NCI-H2107 (cell line): ENCODE results near the gene GSS.

Experiments
- DNase-seq: peaks from one replicate; lab custom pipeline; 2025; lab: John Stamatoyannopoulos, UW

GSS gene

GRCh38 chr20:34993941-34994508, 38.4 kb upstream of the GSS start:
- DNase-seq = no peak

GRCh38 chr20:34992751-34993417, 37.3 kb upstream of the GSS start:
- no peak for DNase-seq

GRCh38 chr20:34990661-34991214, 35.1 kb upstream of the GSS start:
- DNase-seq = no peak

DNA sequence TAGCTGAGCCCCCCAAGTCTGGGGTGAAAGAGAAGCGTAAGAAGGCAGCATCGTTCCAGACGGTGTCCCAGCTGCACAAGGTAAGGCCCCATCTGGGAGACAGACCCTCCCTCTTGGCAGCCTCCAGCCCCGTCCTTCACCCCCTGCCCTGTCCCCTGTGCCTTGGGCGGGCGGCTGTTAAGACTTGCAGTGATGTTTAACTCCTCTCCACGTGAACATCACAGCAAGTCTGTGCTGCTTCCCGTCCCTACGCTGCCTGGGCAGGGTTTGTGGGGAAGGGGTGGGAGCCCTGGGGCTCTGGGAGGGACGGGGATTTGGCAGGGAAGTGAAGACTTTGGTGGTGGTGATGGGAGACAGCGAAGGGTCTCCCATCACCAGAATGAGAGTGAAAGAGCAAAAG, 34.6 kb upstream of the GSS start:
- DNase-seq = no peak

DNA sequence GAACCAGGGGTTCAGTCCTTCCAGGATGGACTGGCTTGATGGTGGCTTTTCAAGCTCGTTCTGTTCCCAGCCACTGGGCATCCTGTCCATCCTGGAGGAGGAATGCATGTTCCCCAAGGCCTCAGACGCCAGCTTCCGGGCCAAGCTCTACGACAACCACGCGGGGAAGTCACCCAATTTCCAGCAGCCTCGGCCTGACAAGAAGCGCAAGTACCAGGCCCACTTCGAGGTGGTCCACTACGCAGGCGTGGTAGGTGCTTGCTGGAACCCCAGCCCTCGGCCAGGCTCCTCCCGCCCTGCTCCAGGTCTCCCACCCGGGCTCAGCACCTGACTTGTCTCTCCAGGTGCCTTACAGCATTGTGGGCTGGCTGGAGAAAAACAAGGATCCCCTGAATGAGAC, 34.1 kb upstream of the GSS start:
- DNase-seq = no peak

GRCh38 chr20:34989118-34989517, 33.5 kb upstream of the GSS start:
- DNase-seq = no peak

GRCh38 chr20:34988191-34988540, 32.6 kb upstream of the GSS start:
- no peak for DNase-seq

DNA sequence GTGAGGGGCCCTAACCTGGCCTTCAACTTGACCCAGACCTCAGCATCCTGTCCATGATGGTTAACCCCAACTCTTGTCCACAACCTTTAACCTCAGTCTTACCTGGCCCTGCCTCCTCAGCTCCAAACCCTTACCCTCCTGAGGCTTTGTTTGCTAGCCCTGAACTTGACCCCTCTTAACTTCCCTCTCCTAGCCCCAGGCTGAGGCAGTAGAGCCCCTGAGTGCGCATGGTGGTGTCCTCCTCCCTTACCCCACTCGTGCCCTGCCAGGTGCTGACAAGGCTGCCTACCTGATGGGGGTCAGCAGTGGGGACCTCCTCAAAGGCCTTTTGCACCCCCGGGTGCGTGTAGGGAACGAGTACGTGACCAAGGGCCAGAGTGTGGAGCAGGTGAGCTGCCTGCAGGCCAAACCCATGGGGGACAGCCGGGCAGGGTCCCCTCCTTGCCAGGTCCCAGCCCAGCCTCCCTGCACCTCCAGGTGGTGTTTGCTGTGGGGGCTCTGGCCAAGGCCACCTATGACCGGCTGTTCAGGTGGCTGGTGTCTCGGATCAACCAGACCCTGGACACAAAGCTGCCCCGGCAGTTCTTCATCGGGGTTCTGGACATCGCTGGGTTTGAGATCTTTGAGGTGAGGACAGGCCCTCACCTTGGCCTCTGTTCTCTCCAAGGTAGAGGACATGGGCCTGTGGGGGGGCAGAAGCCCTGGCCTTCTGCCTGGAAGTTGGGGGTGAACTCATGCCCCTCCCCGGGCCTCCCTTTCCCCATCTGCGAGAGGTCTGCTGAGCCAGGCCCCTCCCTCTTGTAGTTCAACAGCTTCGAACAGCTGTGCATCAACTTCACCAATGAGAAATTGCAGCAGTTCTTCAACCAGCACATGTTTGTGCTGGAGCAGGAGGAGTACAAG, 31.9 kb upstream of the GSS start:
- DNase-seq = no peak

DNA sequence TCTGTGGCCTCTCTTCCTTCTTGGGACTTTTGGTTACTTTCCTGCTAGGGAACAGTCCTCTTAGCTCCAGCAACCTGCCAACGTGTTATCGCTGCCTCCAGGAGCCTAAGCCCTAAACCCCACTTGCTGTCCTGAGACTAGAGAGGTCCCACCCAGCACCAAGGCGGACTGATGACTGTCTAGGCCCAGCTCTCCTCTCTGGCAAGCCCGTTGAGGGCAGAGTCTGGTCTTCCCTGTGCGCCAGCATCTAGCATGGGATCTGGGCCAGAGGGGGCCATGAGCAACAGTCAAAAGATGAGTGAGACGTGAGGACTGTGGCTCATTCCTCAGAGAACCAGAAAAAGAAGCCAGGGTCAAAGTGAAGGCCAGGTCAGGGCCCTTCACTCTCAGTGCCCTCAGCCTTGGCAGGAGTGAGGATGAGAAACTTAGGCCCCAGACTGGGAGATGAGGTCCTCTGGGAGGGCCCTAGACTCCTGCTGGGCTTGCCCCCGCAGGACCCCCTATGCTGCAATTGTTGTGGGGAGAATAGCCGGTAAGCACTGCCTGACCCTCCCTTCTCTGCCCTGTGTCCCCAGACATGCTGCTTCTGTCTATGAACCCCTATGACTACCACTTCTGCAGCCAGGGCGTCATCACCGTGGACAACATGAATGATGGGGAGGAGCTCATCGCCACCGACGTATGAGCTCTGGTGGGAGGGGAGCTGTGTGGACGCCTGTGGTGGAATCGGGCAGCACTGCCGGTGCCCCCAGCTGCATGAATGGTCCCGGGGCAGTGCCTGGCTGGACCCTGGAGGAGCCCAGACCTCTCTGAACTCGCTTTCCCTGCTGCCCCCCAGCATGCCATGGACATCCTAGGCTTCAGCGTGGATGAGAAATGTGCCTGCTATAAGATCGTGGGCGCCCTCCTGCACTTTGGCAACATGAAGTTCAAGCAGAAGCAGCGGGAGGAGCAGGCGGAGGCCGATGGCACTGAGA, 31.0 kb upstream of the GSS start:
- no peak for DNase-seq

DNA sequence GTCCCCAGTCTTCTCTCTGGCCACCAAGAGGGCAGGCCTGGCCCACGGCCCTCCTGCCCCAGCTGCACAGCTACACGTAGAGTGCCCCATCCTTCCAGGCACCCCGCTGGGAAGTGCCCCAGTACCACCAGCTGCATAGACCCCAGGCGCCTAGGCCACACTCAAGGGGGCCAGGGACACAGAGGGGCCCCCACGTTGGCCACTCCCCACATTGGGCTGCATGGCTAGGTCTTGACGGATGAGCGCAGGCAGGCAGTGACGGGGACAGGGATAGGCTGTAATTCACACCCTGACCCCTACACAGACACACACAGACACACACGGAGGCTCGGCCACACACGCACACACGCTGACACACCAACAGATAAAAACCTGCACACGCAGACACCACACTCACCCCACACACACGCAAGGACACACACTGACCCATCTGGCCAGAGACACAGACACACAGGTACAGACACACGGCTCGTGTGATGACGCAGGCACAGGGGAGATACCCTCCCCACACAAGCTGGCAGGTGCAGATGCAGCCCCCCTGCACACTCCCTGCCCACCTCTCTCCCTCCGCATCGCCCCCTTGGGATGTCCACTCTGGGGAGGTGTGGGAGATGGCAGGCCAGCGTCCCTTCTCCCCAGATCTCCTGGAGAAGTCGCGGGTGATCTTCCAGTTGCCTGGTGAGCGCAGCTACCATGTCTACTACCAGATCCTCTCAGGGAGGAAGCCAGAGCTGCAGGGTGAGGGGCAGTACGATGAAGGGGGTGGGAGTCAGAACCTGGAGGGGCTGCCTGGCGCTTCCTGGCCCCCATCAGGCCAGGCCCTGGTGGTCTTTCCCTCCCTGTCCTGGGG, 30.1 kb upstream of the GSS start:
- DNase-seq = no peak

DNA sequence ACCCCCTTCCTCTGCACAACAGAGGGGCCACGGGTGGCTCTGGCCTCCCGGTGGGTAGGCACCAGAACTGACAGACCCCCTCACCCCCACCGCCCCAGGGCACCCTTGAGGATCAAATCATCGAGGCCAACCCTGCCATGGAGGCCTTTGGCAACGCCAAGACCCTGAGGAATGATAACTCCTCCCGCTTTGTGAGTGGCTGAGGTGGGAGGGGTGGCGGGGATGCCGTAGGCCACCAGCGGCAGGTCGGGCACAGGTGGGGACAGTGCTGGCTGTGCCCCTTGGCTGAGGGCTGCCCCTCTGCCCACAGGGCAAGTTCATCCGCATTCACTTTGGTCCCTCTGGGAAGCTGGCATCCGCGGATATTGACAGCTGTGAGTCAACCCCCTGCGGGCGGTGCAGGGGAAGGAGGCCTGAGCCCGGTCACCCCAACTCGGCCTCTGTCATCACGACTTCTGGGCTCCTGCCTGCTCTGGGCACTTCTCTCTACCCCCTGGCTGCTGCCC, 29.2 kb upstream of the GSS start:
- DNase-seq = no peak

GRCh38 chr20:34983995-34984735, 28.6 kb upstream of the GSS start:
- DNase-seq = no peak

- DNase-seq = no peak
Measured at GRCh38 chr20:34983089-34983820, 27.6 kb upstream of the GSS start.

DNA sequence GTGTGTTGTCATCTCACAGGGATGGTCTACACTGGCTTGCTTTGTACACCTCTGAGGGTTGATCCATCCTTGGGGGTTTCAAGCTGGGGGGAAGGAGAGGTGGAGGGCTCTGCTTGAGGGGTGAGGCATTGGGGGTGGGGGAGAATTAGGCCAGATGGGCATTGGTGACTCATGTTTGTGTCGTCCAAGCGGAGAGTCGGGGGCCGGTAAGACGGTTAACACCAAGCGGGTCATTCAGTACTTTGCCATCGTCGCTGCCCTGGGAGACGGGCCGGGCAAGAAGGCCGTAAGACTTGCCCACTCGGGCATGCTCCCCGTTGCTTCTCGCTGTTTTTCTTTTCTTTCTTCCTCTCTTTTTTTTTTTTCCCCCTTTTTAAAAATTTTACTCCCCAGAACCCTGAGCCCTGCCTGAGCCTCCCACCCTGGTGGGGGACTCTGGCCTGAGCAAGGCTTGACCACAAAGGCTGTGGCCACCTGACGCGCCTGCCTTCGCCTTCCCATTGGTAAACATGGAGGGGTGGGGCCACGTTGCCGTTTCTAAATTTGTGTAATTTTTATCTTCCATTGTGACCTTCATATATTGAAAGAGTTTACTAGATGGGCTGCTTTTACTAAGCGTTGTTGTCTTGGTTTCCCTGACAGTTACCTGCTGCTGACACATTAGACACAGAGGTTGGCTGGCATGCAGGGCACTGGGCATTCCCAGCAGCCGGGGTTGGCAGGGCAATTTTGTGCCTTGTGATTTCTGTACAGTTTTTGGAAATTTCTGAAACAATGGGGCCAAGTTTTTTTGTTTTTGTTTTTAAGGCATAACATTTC, 26.9 kb upstream of the GSS start:
- DNase-seq = no peak

DNA sequence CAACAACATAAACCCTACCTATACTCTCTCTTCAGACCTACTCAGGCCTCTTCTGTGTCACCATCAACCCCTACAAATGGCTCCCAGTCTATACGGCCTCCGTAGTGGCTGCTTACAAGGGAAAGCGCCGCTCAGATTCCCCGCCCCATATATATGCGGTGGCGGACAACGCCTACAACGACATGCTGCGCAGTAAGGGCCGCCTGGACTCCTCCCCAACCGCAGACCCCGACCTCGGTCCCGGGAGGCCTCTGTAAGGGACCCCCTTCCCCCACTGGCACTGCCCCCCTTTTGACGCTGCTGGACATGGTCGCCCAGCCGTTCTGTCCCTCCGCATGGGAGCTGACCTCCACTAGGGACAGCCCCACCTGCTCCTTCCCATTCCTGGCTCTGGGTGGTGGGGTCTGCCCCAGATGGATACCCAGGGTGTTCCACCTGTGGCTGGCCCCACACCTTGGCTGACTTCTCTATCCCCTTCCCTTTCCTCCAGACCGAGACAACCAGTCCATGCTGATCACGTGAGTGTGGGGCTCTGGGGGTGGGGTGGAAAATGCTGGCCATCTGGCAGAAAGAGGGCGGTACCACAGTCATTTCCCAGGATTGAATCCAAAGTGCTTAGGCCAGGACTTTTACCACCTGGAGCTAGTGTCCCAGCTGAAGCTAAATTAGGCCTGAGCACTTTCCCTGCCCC, 25.1 kb upstream of the GSS start:
- no peak for DNase-seq

DNA sequence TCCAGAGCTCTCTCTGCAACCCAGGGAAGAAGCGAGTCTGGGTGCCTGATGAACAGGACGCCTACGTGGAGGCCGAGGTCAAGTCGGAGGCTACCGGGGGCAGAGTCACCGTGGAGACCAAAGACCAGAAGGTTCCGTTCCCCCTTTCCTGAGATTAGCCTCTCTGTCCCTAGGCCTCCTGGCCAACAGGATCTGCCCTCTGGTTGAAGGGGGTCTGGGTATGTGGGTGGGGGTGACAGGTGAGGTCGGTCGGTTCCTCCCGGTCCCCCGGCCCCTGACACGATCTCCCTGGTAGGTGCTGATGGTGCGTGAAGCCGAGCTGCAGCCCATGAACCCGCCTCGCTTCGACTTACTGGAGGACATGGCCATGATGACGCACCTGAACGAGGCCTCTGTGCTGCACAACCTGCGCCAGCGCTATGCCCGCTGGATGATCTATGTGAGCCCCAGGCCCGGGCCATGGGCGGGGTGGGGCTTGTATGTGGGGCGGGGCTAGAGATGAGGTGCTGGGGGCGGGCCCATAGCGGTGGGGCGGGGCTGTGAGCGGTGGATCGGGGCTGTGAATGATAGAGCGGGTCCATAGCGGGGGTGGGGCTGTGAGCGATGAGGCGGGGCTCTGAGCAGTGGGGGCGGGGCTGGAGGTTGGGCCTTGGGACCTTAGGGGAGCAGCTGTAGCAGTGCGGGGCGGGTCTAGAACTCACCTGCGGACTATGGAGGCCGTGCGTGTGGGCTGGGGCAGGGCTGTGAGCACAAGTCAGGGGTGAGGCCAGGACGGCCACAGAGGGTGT, 24.0 kb upstream of the GSS start:
- no peak for DNase-seq
